Measurements from ENCODE around the gene C6orf52. TPM values are rescaled to one million over a fixed set of nuclear protein-coding genes. Genes with fewer than 3 reads are reported as not detected.
"Not testable (repeated sequence)": the region's sequence is repeated elsewhere in the genome, so short reads cannot be mapped to it uniquely, and the experiment has no call there.

The C6orf52 gene
- total and polyA plus RNA-seq, 2 of the 13 experiments (the other 11 are each of a cell fraction or from before 2014, with no cell fraction given), result 0.50 to 0.53 TPM

DNA sequence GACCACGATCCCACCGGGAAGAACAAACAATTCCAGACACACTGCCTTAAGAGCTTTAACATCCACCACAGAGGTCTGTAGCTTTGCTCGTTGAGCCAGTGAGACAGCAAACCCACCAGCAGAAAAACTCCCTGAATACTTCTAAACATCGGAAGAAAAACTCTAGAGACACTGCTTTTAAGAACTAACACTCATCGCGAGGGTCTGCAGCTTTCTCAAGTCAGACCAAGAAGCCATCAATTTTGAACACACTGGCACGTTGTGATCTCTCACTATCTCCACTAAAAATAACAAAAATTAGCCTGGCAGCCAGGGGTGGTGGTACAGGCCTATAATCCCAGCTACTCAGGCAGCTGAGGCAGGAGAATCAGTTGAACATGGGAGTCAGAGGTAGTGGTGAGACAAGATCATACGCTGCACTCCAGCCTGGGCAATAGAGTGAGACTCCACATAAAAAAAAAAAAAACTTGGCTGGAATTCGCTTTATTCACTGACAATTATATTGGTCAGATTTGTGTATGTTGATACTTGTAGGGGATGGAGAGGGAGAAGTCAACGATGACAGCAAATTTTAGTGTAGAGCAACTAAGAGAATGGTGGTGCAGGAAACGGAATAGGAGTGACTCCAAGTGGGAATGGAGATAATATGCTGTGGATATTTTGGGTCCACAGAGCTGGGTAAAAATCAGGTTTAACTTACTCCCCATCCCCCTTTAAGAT is 27.6 kb upstream of the C6orf52 start (continued):
- TF ChIP-seq, protein P1, sequence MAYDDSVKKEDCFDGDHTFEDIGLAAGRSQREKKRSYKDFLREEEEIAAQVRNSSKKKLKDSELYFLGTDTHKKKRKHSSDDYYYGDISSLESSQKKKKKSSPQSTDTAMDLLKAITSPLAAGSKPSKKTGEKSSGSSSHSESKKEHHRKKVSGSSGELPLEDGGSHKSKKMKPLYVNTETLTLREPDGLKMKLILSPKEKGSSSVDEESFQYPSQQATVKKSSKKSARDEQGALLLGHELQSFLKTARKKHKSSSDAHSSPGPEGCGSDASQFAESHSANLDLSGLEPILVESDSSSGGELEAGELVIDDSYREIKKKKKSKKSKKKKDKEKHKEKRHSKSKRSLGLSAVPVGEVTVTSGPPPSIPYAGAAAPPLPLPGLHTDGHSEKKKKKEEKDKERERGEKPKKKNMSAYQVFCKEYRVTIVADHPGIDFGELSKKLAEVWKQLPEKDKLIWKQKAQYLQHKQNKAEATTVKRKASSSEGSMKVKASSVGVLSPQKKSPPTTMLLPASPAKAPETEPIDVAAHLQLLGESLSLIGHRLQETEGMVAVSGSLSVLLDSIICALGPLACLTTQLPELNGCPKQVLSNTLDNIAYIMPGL (CRISPR knock-in tag; IDR thresholded peaks at IDR 0.05; ENCODE audit: borderline replicate concordance in 1 of 2, low read depth in 1 of 2), result peak in 1 of 2 experiments; percentile 4; a peak in 1 of 4 replicates
- TF ChIP-seq SNAI1 (CRISPR knock-in tag; IDR thresholded peaks at IDR 0.05; ENCODE audit: borderline replicate concordance), result no peak
- peak; percentile 100 for TF ChIP-seq ZC3H4 (CRISPR knock-in tag; IDR thresholded peaks at IDR 0.05; ENCODE audit: borderline replicate concordance)
- TF ChIP-seq ZZZ3 (CRISPR knock-in tag; IDR thresholded peaks at IDR 0.05; ENCODE audit: borderline replicate concordance), result 0 out of 2 replicates have a peak, but pooled peaks have one; percentile 13

DNA sequence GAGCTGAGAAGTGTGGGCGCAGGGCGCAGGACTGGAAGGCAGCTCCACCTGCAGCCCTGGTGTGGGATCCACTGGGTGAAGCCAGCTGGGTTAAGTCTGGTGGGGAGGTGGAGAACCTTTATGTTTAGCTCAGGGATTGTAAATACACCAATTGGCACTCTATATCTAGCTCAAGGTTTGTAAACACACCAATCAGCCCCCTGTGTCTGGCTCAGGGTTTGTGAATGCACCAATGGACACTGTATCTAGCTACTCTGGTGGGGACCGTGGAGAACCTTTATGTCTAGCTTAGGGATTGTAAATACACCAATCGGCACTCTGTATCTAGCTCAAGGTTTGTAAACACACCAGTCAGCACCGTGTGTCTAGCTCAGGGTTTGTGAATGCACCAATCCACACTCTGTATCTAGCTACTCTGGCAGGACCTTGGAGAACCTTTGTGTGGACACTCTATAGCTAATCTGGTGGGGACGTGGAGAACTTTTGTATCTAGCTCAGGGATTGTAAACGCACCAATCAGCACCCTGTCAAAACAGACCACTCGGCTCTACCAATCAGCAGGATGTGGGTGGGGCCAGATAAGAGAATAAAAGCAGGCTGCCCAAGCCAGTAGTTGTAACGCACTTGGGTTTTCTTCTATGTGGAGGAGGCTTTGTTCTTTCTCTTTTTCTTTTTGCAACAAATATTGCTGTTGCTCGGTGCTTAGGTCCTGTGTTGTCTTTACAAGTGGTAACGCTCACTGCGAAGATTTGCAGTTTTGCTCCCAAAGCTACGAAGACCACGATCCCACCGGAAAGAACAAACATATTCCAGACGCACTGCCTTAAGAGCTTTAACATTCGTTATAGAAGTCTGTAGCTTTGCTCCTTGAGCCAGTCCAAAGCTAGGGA is 26.8 kb upstream of the C6orf52 start:
- H4K20me1 ChIP-seq (ENCODE audit: insufficient read depth, low read length); H3K27me3 ChIP-seq (ENCODE audit: control insufficient read depth in 1 of 2, insufficient read depth in 2 of 2, low read length in 2 of 2); H2AFZ ChIP-seq (ENCODE audit: low read length); CTCF ChIA-PET (ENCODE audit: low intra/inter-chr PET ratio, low total read pairs); in situ Hi-C loops (cut with HindIII; ENCODE audit: extremely low pct_ligation_motif_present, low pct_unique_long_range_greater_than_20kb); TF ChIP-seq FOXA1 (IDR thresholded peaks at IDR 0.05): not testable (repeated sequence)
- Histone ChIP-seq H3K9ac (ENCODE audit: insufficient read depth, low read depth, low read length) (peak overlapping the region; percentile 90), H3K9me3 (ENCODE audit: low read length) (peaks cover 15% of the 10 kb centered on the region), H3K4me1 (ENCODE audit: insufficient read depth, low read length) (peaks cover 34% of the 10 kb centered on the region), H3K36me3 (replicated peaks in 1 of 2; ENCODE audit: control insufficient read depth in 1 of 2, insufficient read depth in 2 of 2, low read length in 2 of 2) (peaks cover 7 to 13% of the 10 kb centered on the region in 2 experiments), H3K4me2 (ENCODE audit: low read depth, low read length) (peak overlapping the region; percentile 84), H3K4me3 (replicated peaks in 1 of 3; ENCODE audit: insufficient read depth in 1 of 3, low read depth in 2 of 3, low read length in 3 of 3) (peak overlapping the region; percentile 56 to 78 (median 70)), H3K27ac (ENCODE audit: extremely low read length, insufficient read depth, low read length) (peak overlapping the region; percentile 95), H3K79me2 (ENCODE audit: insufficient read depth, low read length) (peaks cover 25% of the 10 kb centered on the region)
- intact Hi-C loops (cut with micrococcal nuclease; ENCODE audit: unreplicated experiment), result loop anchor here (1.0 kb wide), 1 partner anchor 27 kb away; the partner anchor contains the start of genes C6orf52 and PAK1IP1
- WGBS (ENCODE audit: low lambda C conversion rate), result 36% methylated on average over 15 of the region's 17 CpGs
- ATAC-seq (peak; percentile 19), FAIRE-seq (peak; percentile 39), DNase-seq (ENCODE audit: low spot score) (peak; percentile 97)
- POLR2A ChIA-PET, result interaction anchor here (0.6 to 6.6 kb wide), 22 partner anchors 10 to 1288 kb away, joined by 3 to 332 read pairs (median 6); partner anchors contain the start of genes C6orf52, GCNT2, PAK1IP1 and TMEM14B
- TSS peak; percentile 67 for BruUV-seq (replicated peaks)
- TF ChIP-seq, protein P2, sequence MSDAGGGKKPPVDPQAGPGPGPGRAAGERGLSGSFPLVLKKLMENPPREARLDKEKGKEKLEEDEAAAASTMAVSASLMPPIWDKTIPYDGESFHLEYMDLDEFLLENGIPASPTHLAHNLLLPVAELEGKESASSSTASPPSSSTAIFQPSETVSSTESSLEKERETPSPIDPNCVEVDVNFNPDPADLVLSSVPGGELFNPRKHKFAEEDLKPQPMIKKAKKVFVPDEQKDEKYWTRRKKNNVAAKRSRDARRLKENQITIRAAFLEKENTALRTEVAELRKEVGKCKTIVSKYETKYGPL (CRISPR knock-in tag; IDR thresholded peaks at IDR 0.05), result peak; percentile 65; the same call in 1 of the 2 replicates
- TF ChIP-seq, protein P3, sequence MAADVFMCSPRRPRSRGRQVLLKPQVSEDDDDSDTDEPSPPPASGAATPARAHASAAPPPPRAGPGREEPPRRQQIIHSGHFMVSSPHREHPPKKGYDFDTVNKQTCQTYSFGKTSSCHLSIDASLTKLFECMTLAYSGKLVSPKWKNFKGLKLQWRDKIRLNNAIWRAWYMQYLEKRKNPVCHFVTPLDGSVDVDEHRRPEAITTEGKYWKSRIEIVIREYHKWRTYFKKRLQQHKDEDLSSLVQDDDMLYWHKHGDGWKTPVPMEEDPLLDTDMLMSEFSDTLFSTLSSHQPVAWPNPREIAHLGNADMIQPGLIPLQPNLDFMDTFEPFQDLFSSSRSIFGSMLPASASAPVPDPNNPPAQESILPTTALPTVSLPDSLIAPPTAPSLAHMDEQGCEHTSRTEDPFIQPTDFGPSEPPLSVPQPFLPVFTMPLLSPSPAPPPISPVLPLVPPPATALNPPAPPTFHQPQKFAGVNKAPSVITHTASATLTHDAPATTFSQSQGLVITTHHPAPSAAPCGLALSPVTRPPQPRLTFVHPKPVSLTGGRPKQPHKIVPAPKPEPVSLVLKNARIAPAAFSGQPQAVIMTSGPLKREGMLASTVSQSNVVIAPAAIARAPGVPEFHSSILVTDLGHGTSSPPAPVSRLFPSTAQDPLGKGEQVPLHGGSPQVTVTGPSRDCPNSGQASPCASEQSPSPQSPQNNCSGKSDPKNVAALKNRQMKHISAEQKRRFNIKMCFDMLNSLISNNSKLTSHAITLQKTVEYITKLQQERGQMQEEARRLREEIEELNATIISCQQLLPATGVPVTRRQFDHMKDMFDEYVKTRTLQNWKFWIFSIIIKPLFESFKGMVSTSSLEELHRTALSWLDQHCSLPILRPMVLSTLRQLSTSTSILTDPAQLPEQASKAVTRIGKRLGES (CRISPR knock-in tag; IDR thresholded peaks at IDR 0.05; ENCODE audit: borderline replicate concordance), result peak; percentile 51; the same call in 1 of the 2 replicates
- TF ChIP-seq FOXK2 (IDR thresholded peaks at IDR 0.05) (peak; percentile 49), ZFP36L2 (CRISPR knock-in tag; IDR thresholded peaks at IDR 0.05) (peak; percentile 66; the same call in 1 of the 2 replicates), NR2C2 (CRISPR knock-in tag; IDR thresholded peaks at IDR 0.05; ENCODE audit: borderline replicate concordance) (peak; percentile 39; the same call in 1 of the 2 replicates), SMYD3 (CRISPR knock-in tag; IDR thresholded peaks at IDR 0.05) (peak; percentile 65; the same call in 1 of the 2 replicates), POLR2AphosphoS2 (IDR thresholded peaks at IDR 0.05; ENCODE audit: low read depth, low read length) (peak; percentile 96), FOXA1 (CRISPR knock-in tag; IDR thresholded peaks at IDR 0.05) (peak; percentile 30; the same call in 1 of the 2 replicates), ZMYM2 (CRISPR knock-in tag; IDR thresholded peaks at IDR 0.05) (peak; percentile 100)
